ENCODE data around the gene EPHB1.

EPHB1 gene

GRCh38 chr3:134911586-134912548, 116.8 kb downstream of the EPHB1 start:
- no peak for DNase-seq (ENCODE audit: low read depth)

GRCh38 chr3:134916276-134916961, 121.4 kb downstream of the EPHB1 start:
- no peak for DNase-seq (ENCODE audit: low read depth)

GRCh38 chr3:134917631-134918030, 122.6 kb downstream of the EPHB1 start:
- DNase-seq (ENCODE audit: low read depth): peak; percentile 10

GRCh38 chr3:134918441-134918840, 123.4 kb downstream of the EPHB1 start:
- no peak for DNase-seq (ENCODE audit: low read depth)

GRCh38 chr3:134922101-134922500, 127.0 kb downstream of the EPHB1 start:
- no peak for DNase-seq (ENCODE audit: low read depth)

GRCh38 chr3:134922866-134923265, 127.8 kb downstream of the EPHB1 start:
- DNase-seq (ENCODE audit: low read depth): no peak

GRCh38 chr3:134923286-134923685, 128.2 kb downstream of the EPHB1 start:
- DNase-seq (ENCODE audit: low read depth): no peak

GRCh38 chr3:134927599-134927998, 132.5 kb downstream of the EPHB1 start:
- no peak for DNase-seq (ENCODE audit: low read depth)

- no peak for DNase-seq (ENCODE audit: low read depth)
These were observed 133.3 kb downstream of the EPHB1 start for GRCh38 chr3:134928392-134928791.

- DNase-seq (ENCODE audit: low read depth): no peak
These were observed 133.8 kb downstream of the EPHB1 start for GRCh38 chr3:134928819-134929218.

- DNase-seq (ENCODE audit: low read depth): no peak
These were observed 134.9 kb downstream of the EPHB1 start for GRCh38 chr3:134929976-134930375.

- no peak for DNase-seq (ENCODE audit: low read depth)
These were observed 136.2 kb downstream of the EPHB1 start for GRCh38 chr3:134931045-134931785.

- DNase-seq (ENCODE audit: low read depth): no peak
These were observed 137.0 kb downstream of the EPHB1 start for GRCh38 chr3:134932035-134932434.

- no peak for DNase-seq (ENCODE audit: low read depth)
These were observed 138.9 kb downstream of the EPHB1 start for GRCh38 chr3:134933997-134934396.

- DNase-seq (ENCODE audit: low read depth): no peak
These were observed 139.9 kb downstream of the EPHB1 start for GRCh38 chr3:134934933-134935332.

GRCh38 chr3:134937256-134938028, 142.4 kb downstream of the EPHB1 start:
- no peak for DNase-seq (ENCODE audit: low read depth)

- DNase-seq (ENCODE audit: low read depth): no peak
These were observed 143.0 kb downstream of the EPHB1 start for GRCh38 chr3:134938029-134938525.

GRCh38 chr3:134939978-134940377, 144.9 kb downstream of the EPHB1 start:
- DNase-seq (ENCODE audit: low read depth): peak; percentile 7

GRCh38 chr3:134941820-134942219, 146.8 kb downstream of the EPHB1 start:
- DNase-seq (ENCODE audit: low read depth): no peak

- no peak for DNase-seq (ENCODE audit: low read depth)
These were observed 149.4 kb downstream of the EPHB1 start for GRCh38 chr3:134944429-134944828.

- DNase-seq (ENCODE audit: low read depth): no peak
These were observed 154.1 kb downstream of the EPHB1 start for GRCh38 chr3:134949150-134949549.

All from stromal cell of bone marrow (primary cell).